Measurements from ENCODE around the gene TMEM87A. TPM values are rescaled to one million over a fixed set of nuclear protein-coding genes. Genes with fewer than 3 reads are reported as not detected.

Gene TMEM87A
- total and polyA plus RNA-seq, 10 donors, result 13.4 to 48.3 (median 40.9) TPM

- intact Hi-C loops (cut with DNase I; ENCODE audit: low total_unique reads), result no loop called here
- WGBS, 5 donors, result 88 to 95% (median 89%) methylated on average over 3 of the region's 3 CpGs
- H3K4me1 ChIP-seq, result peaks cover 13 to 63% (median 36%) of the 10 kb centered on the region in 6 donors
- H3K4me3 ChIP-seq, result no peak overlapping the region
- peaks cover 0 to 43% (median 6%) of the 10 kb centered on the region in 6 donors for H3K36me3 ChIP-seq
- no peaks in the 10 kb centered on the region for H3K27me3 ChIP-seq (replicated peaks in 1 of 7)
- TF ChIP-seq POLR2AphosphoS5 (IDR thresholded peaks at IDR 0.05) (no peak), CTCF (IDR thresholded peaks at IDR 0.05 in 8 of 11, conservative IDR thresholded peaks at IDR 0.05 in 3 of 11) (no peak), POLR2A (IDR thresholded peaks at IDR 0.05) (no peak)
- no peaks in the 10 kb centered on the region for H3K9me3 ChIP-seq
- H3K27ac ChIP-seq, result no peak overlapping the region
- DNase-seq, result no peak
Measured at GRCh38 chr15:42203891-42204290, 69.3 kb downstream of the TMEM87A start.

- intact Hi-C loops (cut with DNase I; ENCODE audit: low total_unique reads), result no loop called here
- WGBS, 5 donors, result 42 to 60% (median 55%) methylated on average over 2 of the region's 2 CpGs
- no peaks in the 10 kb centered on the region for H3K27me3 ChIP-seq (replicated peaks in 1 of 7)
- no peak overlapping the region for H3K4me3 ChIP-seq
- no peaks in the 10 kb centered on the region for H3K9me3 ChIP-seq
- H3K4me1 ChIP-seq, result peaks cover 10 to 55% (median 30%) of the 10 kb centered on the region in 6 donors
- no peak for DNase-seq
- peaks cover 0 to 56% (median 18%) of the 10 kb centered on the region in 6 donors for H3K36me3 ChIP-seq
- TF ChIP-seq CTCF (IDR thresholded peaks at IDR 0.05 in 8 of 11, conservative IDR thresholded peaks at IDR 0.05 in 3 of 11) (no peak), POLR2AphosphoS5 (IDR thresholded peaks at IDR 0.05) (no peak), POLR2A (IDR thresholded peaks at IDR 0.05) (no peak)
- H3K27ac ChIP-seq, result no peak overlapping the region
Measured at GRCh38 chr15:42202653-42203052, 70.6 kb downstream of the TMEM87A start.

GRCh38 chr15:42201801-42202200 lies 71.4 kb downstream of the TMEM87A start:
- WGBS, 5 donors, result 94 to 100% (median 95%) methylated on average over 1 of the region's 1 CpG
- Histone ChIP-seq H3K36me3 (peaks cover 0 to 63% (median 24%) of the 10 kb centered on the region in 6 donors), H3K4me3 (no peak overlapping the region), H3K9me3 (no peaks in the 10 kb centered on the region), H3K27ac (no peak overlapping the region), H3K27me3 (replicated peaks in 1 of 7) (no peaks in the 10 kb centered on the region), H3K4me1 (peaks cover 3 to 47% (median 22%) of the 10 kb centered on the region in 6 donors)
- intact Hi-C loops (cut with DNase I; ENCODE audit: low total_unique reads), result no loop called here
- TF ChIP-seq POLR2A (IDR thresholded peaks at IDR 0.05) (no peak), POLR2AphosphoS5 (IDR thresholded peaks at IDR 0.05) (no peak)
- no peak for DNase-seq

GRCh38 chr15:42199126-42199525 lies 74.1 kb downstream of the TMEM87A start:
- Histone ChIP-seq H3K4me1 (peaks cover 0 to 27% (median 8%) of the 10 kb centered on the region in 6 donors), H3K27ac (no peak overlapping the region), H3K36me3 (peaks cover 0 to 81% (median 28%) of the 10 kb centered on the region in 6 donors), H3K27me3 (replicated peaks in 1 of 7) (no peaks in the 10 kb centered on the region), H3K4me3 (no peak overlapping the region), H3K9me3 (peaks cover 0 to 4% (median 0%) of the 10 kb centered on the region in 8 donors)
- no peak for DNase-seq
- 80 to 98% (median 94%) methylated on average over 5 of the region's 5 CpGs for WGBS, 5 donors
- intact Hi-C loops (cut with DNase I; ENCODE audit: low total_unique reads), result no loop called here
- no peak for TF ChIP-seq POLR2AphosphoS5 (IDR thresholded peaks at IDR 0.05)
- no peak for TF ChIP-seq POLR2A (IDR thresholded peaks at IDR 0.05)
- TF ChIP-seq CTCF (IDR thresholded peaks at IDR 0.05 in 8 of 11, conservative IDR thresholded peaks at IDR 0.05 in 3 of 11), result no peak

All from spleen (tissue), 11 donors.